Measurements from ENCODE around the gene ZNF839.
A peak's percentile ranks its signal among the peaks of the same experiment; 100 is the strongest.

DNA sequence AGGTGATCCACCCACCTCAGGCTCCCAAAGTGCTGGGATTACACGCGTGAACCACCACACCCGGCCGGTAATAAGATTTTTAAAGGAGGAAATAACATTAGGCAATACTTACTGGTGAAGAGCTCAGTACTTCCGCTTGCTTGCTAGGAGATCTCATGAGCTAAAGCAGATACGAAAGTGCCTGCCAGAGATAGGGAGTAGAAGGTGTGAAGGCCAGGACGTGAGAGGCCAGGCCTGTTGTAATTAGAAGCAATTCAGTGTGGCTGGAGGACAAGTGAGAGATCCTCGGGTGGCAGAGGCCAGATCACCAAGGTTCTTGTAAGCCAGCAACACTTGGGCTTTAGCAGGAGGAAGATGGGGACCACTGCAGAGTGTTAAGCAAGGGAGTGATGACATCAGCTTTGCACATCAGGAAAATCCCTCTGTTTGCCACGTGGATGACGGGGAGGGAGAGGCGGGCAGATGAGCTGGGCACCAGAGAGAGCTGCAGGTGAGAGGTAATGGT, 50.8 kb downstream of the ZNF839 start:
- TF ChIP-seq, protein P1, sequence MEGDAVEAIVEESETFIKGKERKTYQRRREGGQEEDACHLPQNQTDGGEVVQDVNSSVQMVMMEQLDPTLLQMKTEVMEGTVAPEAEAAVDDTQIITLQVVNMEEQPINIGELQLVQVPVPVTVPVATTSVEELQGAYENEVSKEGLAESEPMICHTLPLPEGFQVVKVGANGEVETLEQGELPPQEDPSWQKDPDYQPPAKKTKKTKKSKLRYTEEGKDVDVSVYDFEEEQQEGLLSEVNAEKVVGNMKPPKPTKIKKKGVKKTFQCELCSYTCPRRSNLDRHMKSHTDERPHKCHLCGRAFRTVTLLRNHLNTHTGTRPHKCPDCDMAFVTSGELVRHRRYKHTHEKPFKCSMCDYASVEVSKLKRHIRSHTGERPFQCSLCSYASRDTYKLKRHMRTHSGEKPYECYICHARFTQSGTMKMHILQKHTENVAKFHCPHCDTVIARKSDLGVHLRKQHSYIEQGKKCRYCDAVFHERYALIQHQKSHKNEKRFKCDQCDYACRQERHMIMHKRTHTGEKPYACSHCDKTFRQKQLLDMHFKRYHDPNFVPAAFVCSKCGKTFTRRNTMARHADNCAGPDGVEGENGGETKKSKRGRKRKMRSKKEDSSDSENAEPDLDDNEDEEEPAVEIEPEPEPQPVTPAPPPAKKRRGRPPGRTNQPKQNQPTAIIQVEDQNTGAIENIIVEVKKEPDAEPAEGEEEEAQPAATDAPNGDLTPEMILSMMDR (IDR thresholded peaks at IDR 0.05; ENCODE audit: low read depth, low read length): no peak
- TF ChIP-seq, protein P2, sequence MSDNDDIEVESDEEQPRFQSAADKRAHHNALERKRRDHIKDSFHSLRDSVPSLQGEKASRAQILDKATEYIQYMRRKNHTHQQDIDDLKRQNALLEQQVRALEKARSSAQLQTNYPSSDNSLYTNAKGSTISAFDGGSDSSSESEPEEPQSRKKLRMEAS (IDR thresholded peaks at IDR 0.05; ENCODE audit: low read depth, low read length): peak; percentile 33
- TF ChIP-seq POLR2A (IDR thresholded peaks at IDR 0.05; ENCODE audit: extremely low read depth, insufficient read length): no peak
- peak; percentile 19; the same call in 1 of the 2 replicates for TF ChIP-seq MYC (IDR thresholded peaks at IDR 0.05; ENCODE audit: low read depth, low read length)

All from NB4 (cell line).